Myocyte (in vitro differentiated cells): ENCODE results near the gene ABCA13. TPM values are rescaled to one million over a fixed set of nuclear protein-coding genes. Genes with fewer than 3 reads are reported as not detected.

ENCODE experiments used
- DNase-seq: peaks from one replicate; pipeline ENCODE4 v3.0.0-alpha.2; 2012; ENCODE audit warnings: low read depth
- total RNA-seq: library from RNA; depleted of rRNA; stranded (reverse); fragments of >200 nt; gene quantifications from 2 replicates; pipeline ENCODE4 v1.2.3, GENCODE V29; 2014

ABCA13 gene
- total RNA-seq, 1 donor from 2014 or later: 1.7 TPM

DNA sequence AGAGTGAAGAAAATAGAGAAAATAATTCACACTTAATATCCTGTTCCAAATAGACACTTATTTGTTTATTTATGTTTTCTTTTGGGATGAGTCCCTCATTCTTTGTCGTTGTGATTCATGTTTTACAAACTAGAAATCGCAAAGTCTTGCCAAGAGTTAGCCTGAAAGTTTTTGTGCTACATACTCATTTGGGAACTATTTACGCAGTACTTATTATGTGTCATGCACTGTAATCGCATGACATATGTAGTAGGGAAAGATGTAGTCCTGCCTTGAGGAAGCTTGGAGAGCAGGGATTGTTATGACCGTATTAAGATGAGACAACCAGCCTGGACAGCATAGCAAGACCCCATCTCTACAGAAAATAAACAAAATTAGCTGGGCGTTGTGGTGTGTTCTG is 189.3 kb downstream of the ABCA13 start:
- DNase-seq: peak; percentile 45

DNA sequence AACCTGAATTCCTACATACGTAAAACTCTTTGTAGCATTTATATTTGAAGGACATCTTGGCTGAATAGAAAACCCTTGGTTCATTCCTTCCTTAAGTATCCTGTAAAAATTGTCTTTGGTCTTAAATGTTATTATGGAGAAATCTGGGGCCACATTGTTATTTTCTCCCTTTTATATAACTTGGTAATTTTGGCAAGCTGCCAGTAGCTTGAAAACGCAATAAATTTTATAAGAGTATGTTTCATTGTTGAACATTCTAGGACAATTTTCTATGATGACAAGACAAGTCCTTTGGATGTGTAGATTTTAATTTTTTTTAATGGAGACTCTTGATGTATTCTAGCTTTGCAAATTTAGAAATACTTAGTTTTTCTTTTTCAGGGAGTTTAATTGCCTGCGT is 191.9 kb downstream of the ABCA13 start:
- DNase-seq: no peak

DNA sequence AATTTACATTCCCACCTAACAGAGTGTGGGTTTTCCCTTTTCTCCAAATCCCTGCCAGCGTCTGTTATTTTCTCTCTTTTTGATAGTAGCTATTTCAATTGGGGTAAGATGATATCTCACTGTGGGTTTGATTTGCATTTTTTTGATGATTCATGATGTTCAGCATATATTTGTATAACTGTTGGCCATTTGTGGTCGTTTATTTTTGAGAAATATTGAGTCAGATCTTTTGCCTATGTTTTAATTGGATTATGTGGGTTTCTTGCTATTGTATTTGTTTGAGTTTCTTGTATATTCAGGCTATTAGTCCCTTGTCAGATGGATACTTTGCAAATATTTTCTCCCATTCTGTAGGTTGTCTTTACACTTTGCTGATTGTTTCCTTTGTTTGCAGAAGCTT is 193.8 kb downstream of the ABCA13 start:
- DNase-seq: peak; percentile 33

DNA sequence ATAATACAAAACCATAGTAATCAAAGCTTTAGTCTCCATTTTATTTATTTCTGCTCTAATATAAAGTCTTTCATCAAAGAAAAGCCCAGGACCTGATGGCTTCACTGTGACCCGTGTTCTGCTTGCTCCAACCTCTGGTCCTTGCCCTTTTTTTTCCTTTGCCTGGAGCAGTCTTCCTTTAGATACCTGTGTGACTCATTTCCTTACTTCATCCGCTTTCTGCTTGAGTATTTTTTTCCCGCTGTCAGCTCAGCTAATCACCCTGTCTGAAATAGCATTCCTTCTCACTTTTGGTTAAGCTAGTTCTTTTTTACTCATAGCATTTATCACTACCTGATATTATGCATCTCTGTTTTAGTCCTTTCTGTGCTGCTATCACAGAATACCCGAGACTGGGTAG is 194.8 kb downstream of the ABCA13 start:
- no peak for DNase-seq

DNA sequence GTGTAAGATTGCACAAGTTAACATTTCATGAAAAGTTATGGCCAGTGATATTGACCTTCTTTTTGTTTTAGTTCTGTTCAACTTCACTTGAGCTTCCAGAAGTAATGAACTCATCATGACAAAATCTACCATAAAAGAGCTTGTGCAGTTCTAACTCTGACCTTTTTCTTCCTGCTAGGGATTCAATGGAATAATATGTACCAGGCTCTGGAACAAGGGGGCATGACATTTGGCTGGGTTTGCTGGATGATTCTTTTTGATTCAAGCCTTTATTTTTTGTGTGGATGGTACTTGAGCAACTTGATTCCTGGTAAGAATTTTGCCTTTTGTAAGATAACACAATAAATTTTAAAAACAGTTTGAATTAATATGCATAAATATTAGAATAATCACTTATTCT is 205.0 kb downstream of the ABCA13 start:
- DNase-seq: no peak

DNA sequence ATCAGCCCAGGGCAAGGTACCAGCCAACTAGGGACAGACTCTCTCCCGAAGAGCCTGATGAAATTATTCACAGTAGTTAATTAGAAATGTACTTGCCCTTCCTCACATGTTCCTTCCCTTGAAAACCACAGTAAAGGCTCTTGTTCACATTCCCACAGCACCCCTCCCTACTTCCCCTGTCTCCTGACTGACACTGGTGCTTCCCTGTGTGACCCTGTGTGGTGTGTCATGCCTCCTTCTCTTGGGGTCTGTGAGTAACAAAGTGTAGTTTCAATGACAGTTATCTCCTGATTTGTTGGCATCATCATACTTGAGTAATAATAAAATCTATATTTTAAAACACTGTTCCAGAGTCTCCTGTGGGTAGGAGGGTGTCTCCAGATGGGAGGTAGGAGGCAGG is 209.7 kb downstream of the ABCA13 start:
- DNase-seq: peak; percentile 11

DNA sequence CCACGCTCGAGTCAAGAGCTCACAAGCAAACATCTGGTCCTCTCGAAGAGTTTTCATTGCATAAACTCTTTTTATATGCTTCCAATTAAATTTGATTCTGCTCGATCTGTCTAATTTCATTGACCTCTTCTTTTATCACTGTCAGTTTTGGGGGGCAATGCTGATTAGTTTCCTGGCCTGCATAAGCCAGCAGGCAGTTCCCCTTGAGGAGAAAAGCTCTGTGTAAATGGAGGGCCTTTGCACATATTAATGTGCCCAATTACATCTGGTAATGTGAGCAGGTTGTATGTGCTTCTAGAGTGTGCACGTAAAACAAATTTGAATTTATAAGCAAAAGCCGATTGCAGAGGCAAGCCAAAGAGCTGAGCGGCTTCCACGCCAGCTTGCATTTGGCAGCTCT is 210.3 kb downstream of the ABCA13 start:
- no peak for DNase-seq

DNA sequence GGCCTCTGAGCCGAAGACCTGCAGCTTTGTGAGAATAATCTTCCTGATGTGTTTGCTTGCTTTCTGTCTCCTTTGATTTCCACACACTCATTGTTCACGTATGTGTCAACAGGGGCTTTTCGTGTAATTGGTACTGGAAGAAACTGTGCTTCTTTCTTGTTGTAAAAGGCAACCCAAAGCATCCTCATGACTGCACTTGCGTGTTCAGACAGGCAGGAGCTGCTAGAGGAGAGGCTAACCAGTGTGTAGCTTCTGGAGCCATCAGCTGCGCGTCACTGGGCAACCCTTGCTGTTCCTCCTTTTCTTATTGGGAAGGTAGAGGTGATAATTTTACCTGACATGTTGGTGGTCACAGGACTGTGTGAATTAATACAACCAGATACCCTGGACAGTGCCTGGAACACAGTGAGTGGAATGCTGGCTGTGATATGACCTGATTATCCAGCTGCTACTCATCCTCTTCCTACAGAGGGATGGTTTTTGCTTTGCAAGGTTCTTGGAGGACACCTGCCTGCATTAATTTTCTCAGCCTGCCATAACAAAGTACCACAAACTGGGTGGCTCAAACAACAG is 213.0 kb downstream of the ABCA13 start:
- peak; percentile 3 for DNase-seq

DNA sequence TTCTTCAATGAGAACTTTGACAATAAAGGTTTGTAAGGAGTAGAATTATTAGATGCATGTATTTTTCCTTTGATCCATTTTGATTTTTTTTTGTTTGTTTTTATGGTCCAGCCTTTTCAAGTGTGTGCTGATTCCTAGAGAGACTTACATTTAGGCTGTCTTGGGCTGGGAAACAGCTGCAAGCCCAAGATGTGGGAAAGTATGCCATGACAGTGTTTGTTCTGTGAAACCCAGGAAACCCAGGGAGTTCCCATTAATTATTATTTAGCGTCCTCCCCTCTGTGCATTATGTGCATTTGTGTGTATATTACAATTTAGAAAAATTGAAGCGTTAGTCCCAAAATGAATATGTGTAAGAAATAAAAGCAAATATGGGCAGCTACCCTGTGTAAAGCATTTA is 216.7 kb downstream of the ABCA13 start:
- peak; percentile 67 for DNase-seq

DNA sequence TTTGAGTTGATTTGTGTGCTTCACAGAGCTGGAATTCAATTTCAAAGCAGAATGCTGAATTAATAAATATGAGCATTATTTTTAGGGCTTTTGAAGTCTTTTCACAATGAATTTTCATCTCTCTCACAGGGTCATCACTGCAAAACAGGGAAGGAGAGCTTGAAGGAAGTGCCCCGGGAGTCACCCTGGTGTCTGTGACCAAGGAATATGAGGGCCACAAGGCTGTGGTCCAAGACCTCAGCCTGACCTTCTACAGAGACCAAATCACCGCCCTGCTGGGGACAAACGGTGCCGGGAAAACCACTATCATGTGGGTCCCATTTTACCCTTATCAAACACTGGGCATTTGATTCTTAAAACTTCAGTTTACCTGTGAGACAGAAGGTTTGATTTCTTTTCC is 217.7 kb downstream of the ABCA13 start:
- DNase-seq: peak; percentile 5

DNA sequence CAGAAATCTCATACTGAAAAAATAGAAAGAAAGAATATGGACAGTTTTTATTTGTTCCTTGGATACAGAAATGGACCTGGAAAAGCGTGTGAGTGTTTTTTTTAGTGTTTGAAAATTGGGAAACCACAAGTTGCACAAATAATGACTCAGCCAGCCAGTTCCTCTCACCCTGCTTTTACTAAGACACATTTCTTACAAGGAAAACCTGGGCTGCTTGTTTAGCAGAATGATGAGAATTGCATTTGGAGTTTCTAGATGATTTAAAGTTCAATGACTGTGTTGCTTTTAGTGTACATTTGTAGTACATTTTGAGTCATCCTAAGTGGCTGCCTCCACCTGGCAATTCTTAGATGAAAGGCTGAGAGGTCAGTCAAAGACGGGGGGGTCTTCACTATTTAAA is 218.7 kb downstream of the ABCA13 start:
- DNase-seq: peak; percentile 74

DNA sequence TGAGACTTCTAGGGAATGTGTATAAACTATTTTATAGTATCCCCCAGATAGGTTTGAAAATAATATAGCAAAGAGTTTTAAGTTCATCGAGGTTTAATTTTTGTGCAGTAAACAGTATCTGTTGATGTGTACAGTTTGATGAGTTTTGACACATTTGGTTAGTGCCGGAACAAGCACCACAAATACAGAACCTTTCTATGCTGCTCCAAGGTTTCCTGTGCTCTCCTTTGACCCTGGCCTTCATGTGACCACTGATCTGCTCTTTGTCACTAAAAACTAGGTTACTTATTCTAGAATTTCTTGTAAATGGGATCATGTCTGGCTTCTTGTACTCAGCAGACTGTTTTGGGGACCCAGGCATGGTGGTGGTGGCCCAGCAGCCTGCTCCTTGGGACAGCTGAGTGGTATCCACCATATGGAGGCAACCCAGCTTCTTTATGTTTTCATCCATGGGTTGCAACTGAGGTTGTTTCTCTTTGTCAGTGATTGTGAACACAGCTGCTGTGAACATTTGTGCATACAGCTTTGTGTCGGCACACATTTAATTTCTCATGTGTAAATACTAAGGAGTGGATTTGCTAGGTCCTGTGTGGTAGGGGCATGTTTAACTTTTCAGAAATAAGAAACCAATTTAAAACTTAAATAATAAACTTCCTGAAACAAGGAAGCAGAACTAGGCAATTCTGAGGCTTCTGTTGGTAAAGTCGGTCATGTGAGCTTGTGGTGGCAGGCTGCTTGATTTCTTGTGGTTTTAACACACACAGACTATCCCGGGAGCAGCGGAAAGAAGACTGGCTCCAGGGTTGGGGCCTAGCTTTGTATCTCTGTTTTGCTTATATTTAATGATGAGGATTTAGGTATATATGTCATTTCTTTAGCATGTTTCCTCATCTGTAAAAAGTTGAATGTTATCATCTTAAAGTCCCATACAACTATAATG is 219.4 kb downstream of the ABCA13 start:
- peak; percentile 59 for DNase-seq

DNA sequence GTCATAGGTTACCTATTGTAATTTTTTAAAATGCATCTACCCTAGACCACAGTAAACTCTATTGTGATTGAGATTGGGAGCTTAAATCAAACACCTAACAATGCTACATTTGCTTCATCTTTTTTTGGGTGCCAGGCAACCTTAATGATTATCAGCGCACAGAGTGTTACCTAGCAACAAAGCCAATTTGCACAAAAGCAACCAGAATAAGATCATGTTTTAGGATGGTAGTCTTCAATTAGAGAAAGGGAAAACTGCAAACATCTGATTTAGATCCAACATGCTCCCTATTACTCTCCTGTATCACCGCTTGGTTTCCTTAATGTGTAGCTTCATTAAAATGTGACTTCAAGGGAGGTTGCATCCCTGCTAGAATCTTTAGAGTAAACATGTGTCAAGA is 226.9 kb downstream of the ABCA13 start:
- DNase-seq: no peak

DNA sequence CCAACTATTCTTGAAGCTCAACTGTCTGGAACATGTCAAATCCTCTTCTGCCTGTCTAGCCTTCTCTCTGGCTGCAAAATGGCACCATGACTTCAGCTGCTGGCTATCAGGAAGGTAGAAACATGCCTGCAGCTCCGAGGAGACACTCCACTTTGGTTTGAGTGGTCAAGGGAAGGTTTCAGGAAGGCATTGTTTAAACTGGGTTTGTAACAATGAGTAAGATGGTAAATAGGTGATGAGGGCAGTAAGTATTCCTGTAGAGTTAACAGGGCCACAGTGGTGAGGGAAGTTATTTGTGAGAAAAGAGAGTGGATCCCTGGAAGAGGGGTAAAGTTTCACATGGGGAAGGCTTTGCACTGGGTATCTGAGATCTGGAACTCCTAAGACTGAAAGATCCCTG is 231.5 kb downstream of the ABCA13 start:
- DNase-seq: no peak

DNA sequence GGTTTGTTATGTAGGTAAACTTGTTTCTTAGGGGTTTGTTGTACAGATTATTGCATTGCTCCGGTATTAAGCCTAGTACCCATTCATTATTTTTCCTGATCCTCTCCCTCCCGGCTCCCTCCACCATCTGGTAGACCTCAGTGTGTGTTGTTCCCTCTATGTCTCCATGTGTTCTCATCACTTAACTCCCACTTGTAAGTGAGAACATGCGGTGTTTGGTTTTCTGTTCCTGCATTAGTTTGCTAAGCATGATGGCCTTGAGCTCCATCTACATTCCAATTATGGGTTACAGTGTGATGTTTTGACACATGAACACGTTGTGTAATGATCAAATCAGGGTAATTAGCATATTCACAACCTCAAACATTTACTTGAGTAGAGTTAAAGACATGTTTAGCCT is 237.5 kb downstream of the ABCA13 start:
- no peak for DNase-seq

DNA sequence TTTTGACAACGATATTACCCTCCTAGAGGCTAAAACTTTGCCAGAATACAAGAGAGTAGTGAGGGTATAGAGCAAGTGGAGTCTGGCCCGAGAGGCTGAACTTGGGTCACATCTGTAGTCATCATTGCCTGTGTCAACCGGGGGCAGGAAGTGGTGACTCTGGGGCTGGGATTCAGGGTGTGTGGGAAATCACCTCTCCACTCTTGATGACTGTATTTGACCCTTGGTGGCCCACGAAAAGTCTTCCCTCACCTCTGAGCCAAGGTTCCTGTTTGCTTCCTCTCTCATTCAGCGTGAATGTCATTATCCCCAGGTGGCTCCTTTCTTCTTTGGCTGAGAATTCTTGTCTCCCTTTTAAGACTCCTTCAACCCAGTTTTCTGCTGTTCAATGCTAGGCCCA is 240.4 kb downstream of the ABCA13 start:
- no peak for DNase-seq

DNA sequence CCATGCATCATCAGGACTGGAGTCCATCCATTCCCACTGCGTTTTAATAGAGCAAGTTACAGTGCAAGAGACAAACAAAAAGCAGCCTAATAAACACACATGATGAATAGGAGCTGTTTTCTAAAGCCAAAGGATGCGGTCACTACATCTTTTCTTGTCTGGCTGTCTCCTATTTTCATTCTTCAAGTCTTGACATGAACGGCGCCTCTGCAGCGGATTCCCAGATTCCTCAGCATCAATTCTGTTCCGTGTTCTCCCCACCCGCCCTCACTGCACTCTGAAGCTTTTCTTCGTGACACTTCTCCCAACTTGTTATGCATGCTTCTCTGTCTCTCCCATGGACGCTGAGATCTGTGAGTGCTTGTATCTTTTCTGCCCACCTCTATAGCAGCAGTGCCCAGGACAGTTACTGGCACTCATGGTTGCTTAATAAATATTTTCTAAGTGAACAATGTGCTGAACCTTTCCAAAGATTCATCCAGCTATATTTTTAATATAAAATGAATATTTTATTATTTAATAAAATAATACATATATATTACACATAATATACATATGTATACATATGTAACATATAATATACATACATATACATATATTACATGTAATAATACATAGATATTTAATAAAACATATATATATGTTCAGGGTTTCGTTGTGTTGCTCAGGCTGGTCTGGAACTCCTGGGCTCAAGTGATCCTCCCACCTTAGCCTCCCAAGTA is 242.9 kb downstream of the ABCA13 start:
- no peak for DNase-seq

DNA sequence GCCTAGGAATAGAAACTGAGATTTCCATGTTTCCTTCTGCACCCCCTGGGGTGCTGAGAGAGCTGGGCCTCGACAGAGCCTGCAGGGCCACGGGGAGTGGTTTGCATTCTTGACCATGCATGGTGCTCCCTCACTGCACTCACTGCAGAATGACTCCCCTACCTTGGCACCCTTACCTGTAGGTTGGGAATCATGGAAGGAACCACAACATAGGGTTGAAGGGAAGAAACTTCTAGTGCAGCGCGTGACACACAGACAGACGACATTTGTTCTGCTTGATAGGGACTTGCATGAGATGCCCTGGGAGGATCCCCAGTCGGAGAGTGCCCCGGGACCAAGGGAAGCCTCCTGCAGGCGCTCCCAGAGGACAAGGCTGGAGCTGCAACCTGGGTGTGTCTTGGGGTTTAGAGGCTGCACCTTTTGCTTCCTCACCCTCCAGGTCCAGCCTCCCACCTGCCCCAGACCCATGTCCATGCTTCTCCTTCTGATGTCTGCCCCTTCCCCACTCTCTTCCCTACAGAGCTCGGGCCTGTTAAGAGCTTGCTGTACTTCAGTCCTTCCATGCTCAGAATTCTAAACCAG is 245.2 kb downstream of the ABCA13 start:
- no peak for DNase-seq

DNA sequence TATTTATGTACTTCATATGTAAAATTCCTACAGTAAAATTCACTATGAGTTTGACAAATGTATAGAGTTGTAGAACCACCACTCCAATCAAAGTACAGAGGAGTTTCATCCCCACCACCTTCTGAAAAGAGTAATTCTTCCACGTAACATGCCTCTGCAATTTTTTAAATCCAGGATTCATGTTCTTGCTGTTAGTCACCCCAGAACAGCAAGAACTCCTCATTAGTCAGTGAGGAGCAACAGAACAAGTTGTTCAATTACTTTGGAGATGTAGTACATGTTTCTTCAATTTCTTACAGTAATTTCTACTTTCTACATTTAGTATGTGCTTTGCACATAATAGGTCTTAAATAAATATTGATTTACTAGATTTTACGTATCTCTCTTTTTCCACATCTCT is 248.1 kb downstream of the ABCA13 start:
- DNase-seq: no peak

DNA sequence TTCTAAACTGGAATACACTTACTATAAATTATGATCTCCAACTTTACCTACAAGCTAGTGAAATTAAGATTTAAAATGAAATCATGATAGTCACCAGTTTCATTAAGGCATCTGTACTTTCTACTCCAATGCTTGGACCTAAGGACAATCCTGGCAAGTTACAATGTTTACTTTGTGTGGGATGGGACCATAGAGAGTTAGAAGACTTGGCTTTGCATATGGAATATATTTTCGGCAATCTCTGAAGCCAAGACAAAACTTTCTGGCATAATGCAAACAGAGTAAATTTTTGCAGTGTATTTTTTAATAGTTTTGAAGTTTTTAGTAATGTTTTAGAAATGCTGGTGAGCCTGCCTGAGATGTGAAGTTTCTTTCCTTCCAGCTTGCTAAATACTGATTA is 248.9 kb downstream of the ABCA13 start:
- DNase-seq: no peak

DNA sequence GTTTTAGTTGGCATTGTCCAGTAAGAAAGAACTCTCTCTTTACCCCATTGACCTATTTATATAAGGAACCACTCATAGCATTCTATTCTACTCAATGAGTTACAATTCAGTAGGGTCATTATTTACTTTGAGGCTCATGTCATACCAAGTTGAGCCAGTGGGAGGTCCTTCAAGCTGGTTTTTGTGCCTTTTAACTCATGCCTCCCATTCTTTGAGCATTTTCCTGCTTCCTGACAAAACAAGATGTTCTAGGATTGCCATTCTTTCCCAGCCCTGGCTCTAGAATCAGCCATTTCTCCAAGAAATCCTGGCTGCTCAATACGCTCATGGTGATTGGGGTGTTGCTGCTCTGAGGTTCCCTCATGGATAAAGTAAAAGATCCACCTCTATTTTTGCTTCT is 250.1 kb downstream of the ABCA13 start:
- peak; percentile 26 for DNase-seq

DNA sequence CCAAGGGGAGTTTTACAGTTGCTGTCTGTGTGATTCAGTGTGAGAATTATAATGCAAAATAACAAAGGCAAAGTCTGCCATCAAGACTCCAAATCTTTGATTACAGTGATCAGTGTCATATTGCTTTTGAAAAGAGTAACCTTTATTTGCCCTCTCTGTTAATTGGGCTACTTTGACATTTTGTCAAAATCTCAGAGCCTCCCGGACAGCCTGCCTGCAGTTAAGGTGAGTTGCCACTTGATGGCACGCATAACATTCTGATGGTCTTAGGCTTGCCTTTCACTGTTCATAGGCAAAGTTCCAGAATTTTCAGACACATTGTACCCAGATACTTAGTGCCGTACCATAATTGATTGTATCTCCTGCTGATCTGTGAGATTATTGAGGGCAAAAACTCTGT is 253.5 kb downstream of the ABCA13 start:
- peak; percentile 16 for DNase-seq
